Activated B cell treated with CpG ODN at 0.5 μM for 24 hours (primary cell): ENCODE data around the gene PALD1. TPM values are rescaled to one million over a fixed set of nuclear protein-coding genes. Genes with fewer than 3 reads are reported as not detected.

Experiments
- ATAC-seq: fragments of 200-7000 bp; cut with Tn5 transposase; one replicate; pipeline ENCODE4 v1.10.0; 2021; ENCODE audit warnings: low read depth, mild to moderate bottlenecking, moderate library complexity
- CTCF ChIA-PET: fragments of 350-600 bp; sonication (Branson Sonifier 250); formaldehyde crosslinking; loops from one replicate; lab custom pipeline; 2021; ENCODE audit warnings: antibody characterized with exemption; lab: Charles Lee
- POLR2A ChIA-PET: fragments of 350-600 bp; sonication (Branson Sonifier 250); formaldehyde crosslinking; loops from one replicate; lab custom pipeline; 2021; ENCODE audit warnings: antibody characterized with exemption; lab: Charles Lee
- DNase-seq: peaks from one replicate; pipeline ENCODE4 v3.0.0; 2022
- H3K27ac Mint-ChIP-seq: one replicate; pipeline ENCODE4 v1.8.0; 2020; ENCODE audit warnings: mixed read lengths
- H3K27me3 Mint-ChIP-seq: one replicate; pipeline ENCODE4 v1.8.0; 2021; ENCODE audit warnings: mixed read lengths
- H3K36me3 Mint-ChIP-seq: one replicate; pipeline ENCODE4 v1.8.0; 2021; ENCODE audit warnings: low read depth, mixed read lengths
- H3K4me1 Mint-ChIP-seq: one replicate; pipeline ENCODE4 v1.8.0; 2021; ENCODE audit warnings: mixed read lengths
- H3K4me3 Mint-ChIP-seq: one replicate; pipeline ENCODE4 v1.8.0; 2020; ENCODE audit warnings: mild to moderate bottlenecking, mixed read lengths
- H3K9me3 Mint-ChIP-seq: one replicate; pipeline ENCODE4 v1.8.0; 2020; ENCODE audit warnings: mixed read lengths
- intact Hi-C: fragments of 100-400 bp; cut with micrococcal nuclease; formaldehyde crosslinking; loops from one replicate; pipeline ENCODE4 v1.15.1; 2024
- total RNA-seq: library from RNA; stranded (reverse); gene quantifications from 2 replicates; pipeline ENCODE4 v1.2.3, GENCODE V29; 2022
- TF ChIP-seq, protein P1 (sequence below): fragments of 200-600 bp; IDR thresholded peaks from one replicate; pipeline ENCODE4 v1.8.0; 2022; ENCODE audit warnings: antibody characterized with exemption, mild to moderate bottlenecking

The PALD1 gene
- total RNA-seq, 1 donor from 2014 or later = 3.3 TPM

DNA sequence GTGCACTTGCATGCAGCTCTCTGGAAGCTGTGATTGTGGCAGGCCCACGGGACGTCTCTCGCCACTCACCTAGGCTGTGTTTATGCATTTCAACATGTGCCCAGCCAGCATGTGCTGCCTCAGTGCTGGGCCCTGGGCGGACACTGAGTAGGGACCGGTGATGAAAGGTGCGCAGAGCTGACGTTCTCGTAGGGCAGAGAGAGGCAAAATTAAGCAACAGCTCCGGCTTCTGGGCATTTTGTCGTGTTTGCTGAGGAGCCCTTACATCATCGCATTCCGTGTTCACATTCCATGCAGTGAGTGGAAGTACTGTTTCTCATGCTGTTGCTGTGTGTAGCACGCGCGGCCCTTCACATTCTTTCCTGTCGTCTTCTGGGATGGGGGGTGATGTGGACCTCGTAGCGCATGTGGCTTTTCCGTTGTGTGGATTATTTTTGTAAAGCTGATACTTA, 73.4 kb downstream of the PALD1 start:
- Mint-ChIP-seq H3K27me3 (no peaks in the 10 kb centered on the region), H3K4me3 (no peak overlapping the region), H3K4me1 (no peaks in the 10 kb centered on the region), H3K36me3 (peaks cover 15% of the 10 kb centered on the region), H3K9me3 (no peaks in the 10 kb centered on the region), H3K27ac (no peak overlapping the region)
- no peak for ATAC-seq
- no peak for DNase-seq
- intact Hi-C loops = loop anchor here (5.0 kb wide), 1 partner anchor 735 kb away; no protein-coding TSS in a partner anchor
- ChIA-PET POLR2A (no interaction called here), CTCF (interaction anchor here (0.9 kb wide), 1 partner anchor 325 kb away, joined by 3 read pairs; no protein-coding TSS in a partner anchor)
- TF ChIP-seq, protein P1, sequence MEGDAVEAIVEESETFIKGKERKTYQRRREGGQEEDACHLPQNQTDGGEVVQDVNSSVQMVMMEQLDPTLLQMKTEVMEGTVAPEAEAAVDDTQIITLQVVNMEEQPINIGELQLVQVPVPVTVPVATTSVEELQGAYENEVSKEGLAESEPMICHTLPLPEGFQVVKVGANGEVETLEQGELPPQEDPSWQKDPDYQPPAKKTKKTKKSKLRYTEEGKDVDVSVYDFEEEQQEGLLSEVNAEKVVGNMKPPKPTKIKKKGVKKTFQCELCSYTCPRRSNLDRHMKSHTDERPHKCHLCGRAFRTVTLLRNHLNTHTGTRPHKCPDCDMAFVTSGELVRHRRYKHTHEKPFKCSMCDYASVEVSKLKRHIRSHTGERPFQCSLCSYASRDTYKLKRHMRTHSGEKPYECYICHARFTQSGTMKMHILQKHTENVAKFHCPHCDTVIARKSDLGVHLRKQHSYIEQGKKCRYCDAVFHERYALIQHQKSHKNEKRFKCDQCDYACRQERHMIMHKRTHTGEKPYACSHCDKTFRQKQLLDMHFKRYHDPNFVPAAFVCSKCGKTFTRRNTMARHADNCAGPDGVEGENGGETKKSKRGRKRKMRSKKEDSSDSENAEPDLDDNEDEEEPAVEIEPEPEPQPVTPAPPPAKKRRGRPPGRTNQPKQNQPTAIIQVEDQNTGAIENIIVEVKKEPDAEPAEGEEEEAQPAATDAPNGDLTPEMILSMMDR = no peak

DNA sequence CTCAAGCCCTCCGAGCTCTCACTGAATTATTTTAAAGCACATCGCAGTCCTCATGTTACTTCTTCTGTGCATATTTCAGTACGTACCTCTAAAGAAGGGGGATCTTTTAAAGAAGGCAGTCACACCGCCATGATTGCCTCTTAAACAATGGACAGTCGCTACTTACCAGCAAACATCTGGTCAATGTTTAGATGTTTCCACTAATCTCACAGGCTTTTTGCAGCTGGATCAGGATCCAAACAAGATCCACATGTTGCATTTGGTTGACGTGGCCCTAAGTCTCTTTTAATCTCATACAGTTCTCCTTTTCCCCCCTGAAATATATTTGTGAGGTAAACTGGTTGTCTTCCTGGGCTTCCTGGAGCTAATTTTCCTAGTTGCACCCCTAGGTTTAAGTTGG, 74.0 kb downstream of the PALD1 start:
- intact Hi-C loops = loop anchor here (5.0 kb wide), 1 partner anchor 735 kb away; no protein-coding TSS in a partner anchor
- Mint-ChIP-seq H3K4me1 (no peaks in the 10 kb centered on the region), H3K27me3 (no peaks in the 10 kb centered on the region), H3K4me3 (no peak overlapping the region), H3K9me3 (no peaks in the 10 kb centered on the region), H3K27ac (no peak overlapping the region), H3K36me3 (peaks cover 15% of the 10 kb centered on the region)
- ChIA-PET POLR2A (no interaction called here), CTCF (interaction anchor here (0.9 kb wide), 1 partner anchor 324 kb away, joined by 3 read pairs; no protein-coding TSS in a partner anchor)
- DNase-seq (no peak), ATAC-seq (no peak)
- TF ChIP-seq, protein P1 = no peak

DNA sequence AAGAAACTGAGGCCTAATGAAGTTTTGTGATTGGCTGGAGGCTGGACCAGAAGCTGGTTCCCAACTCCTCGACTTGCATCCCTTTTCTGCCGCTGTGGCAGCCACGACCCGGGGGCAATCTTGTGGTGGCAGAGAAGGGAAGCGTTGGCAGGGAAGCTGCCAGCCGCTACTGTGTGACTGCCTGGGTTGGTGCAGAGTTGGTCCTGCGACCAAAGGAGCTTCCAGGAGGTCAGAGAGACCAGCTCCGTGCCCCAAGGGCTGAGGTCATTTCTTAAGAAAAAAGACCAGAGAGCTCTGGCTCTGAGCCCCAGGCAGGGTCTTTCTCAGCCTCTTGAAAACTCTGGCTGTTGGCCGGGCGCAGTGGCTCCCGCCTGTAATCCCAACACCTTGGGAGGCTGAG, 76.8 kb downstream of the PALD1 start:
- H3K27me3 Mint-ChIP-seq = no peaks in the 10 kb centered on the region
- CTCF ChIA-PET = no interaction called here
- POLR2A ChIA-PET = no interaction called here
- no peak overlapping the region for H3K27ac Mint-ChIP-seq
- peaks cover 15% of the 10 kb centered on the region for H3K36me3 Mint-ChIP-seq
- peaks cover 15% of the 10 kb centered on the region for H3K4me1 Mint-ChIP-seq
- no peak for DNase-seq
- no peak for ATAC-seq
- intact Hi-C loops = no loop called here
- no peaks in the 10 kb centered on the region for H3K9me3 Mint-ChIP-seq
- H3K4me3 Mint-ChIP-seq = no peak overlapping the region
- TF ChIP-seq, protein P1 = no peak

DNA sequence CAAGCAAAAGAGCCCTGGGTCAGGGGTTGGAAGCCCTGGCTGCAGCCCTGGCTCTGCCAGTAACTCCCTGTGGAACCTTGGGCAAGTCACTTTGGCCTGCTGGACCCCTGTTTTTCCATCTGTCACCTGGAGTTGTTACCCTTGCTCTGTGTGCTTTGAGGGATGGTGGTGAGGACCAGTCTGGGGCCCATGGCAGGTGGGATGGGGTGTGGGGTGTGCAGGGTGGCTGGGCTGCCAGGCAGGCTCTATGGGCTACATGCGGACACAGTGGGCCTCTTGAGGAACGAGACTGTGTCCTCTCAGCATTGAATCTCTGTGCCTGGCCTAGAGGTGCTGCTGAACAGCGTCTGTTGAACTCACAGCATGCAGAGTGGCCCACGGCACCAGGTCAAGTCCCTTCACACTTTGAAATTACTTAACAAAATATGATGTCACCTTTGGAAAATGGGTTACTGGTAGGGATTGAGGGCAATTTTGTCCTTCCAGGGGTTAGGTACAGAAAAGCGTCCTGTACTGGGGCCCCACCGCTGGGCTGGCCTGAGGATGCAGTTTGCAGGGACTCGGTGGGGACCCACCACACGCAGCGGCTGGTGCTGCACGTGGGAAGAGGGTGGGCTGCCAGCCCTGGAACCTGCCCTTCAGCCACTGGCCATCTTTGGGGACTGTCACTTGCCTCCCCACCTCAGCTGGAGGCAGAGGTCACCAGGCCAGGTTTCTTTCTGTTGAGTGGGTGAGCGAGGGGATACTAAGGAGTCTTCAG, 78.7 kb downstream of the PALD1 start:
- DNase-seq (no peak), ATAC-seq (no peak)
- ChIA-PET POLR2A (no interaction called here), CTCF (no interaction called here)
- H3K27me3 Mint-ChIP-seq = no peaks in the 10 kb centered on the region
- H3K36me3 Mint-ChIP-seq = peaks cover 4% of the 10 kb centered on the region
- H3K4me3 Mint-ChIP-seq = no peak overlapping the region
- no peak overlapping the region for H3K27ac Mint-ChIP-seq
- peaks cover 19% of the 10 kb centered on the region for H3K4me1 Mint-ChIP-seq
- no peaks in the 10 kb centered on the region for H3K9me3 Mint-ChIP-seq
- intact Hi-C loops = no loop called here
- TF ChIP-seq, protein P1 = no peak

DNA sequence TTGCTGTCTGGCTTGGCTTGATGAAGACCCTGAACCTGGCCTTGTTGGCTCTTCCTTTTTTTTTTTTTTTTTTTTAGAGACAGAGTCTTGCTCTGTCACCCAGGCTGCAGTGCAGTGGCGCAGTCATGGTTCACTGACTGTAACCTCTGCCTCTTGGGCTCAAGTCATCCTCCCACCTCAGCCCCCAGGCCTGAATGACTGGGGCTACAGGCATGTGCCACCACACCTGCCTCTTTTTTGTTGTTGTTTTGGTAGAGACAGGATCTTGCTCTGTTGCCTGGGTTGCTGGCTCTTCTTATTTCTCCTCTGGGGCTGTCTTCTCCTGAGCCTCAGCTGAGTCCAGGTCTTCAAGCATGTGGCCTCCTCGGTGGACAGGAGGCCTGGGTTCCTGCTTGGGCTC, 79.3 kb downstream of the PALD1 start:
- Mint-ChIP-seq H3K27me3 (no peaks in the 10 kb centered on the region), H3K27ac (no peak overlapping the region), H3K9me3 (no peaks in the 10 kb centered on the region), H3K4me3 (no peak overlapping the region), H3K36me3 (peaks cover 3% of the 10 kb centered on the region), H3K4me1 (peaks cover 19% of the 10 kb centered on the region)
- CTCF ChIA-PET = no interaction called here
- POLR2A ChIA-PET = no interaction called here
- intact Hi-C loops = loop anchor here (2.0 kb wide), 1 partner anchor 201 kb away; no protein-coding TSS in a partner anchor
- ATAC-seq = no peak
- TF ChIP-seq, protein P1 = no peak
- no peak for DNase-seq
